Measurements from ENCODE around the gene PLEKHH2.

Gene PLEKHH2

DNA sequence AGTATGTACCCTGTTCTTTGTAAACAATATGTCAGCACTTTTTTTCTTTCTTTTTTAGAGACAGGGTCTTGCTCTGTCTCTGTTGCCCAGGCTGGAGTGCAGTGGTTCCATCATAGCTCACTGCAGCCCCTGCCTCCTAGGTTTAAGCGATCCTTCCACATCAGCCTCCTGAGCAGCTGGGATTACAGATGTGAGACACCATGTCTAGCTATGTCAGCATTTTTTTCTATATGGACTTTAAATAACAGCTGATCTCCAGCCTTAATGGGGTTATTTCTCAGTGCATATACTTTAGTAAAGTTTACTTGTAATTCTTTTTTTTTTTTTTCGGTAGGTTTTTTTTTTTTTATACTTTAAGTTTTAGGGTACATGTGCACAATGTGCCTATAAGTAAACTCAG, 174.9 kb downstream of the PLEKHH2 start:
- no peak for DNase-seq (ENCODE audit: low spot score)

DNA sequence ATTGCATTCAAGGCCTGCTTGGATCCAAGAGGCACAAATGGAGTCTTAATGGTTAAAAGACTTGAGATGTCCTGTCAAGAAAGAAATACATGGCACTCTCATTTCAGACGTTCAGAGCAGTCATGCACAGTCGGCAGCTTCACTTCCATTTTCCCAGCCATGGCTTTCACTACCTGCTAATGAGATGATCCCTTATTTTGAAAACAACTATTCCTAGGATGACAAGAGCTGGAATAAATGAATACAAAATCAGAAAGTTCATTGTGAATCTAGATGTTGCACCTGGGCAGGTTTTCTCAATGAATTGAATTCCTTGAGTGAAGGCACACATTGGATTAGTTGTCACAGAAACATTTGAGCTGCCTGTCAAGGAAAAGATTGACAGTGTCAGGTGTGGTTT, 175.9 kb downstream of the PLEKHH2 start:
- DNase-seq (ENCODE audit: low spot score): no peak

DNA sequence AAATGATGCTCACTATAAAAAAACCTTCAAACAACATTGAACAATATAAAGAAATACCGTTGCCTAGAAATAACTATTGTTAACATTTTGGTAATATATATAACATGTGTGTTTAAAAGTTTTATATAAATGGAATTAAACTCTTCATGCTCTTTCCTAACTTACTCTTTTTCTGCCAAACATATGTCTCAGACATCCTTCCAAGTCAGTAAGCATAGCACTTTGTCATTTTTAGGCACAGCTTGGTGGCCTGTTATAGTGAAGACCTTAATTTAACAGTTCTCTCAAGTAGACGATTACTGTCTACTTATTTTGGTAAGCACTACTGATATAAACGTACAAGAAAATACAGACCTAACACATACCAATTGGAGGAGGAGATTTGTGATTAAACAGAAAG, 177.7 kb downstream of the PLEKHH2 start:
- no peak for DNase-seq (ENCODE audit: low spot score)
